RWPE2 (cell line): Measurements from ENCODE around the gene TSPAN33.

Experiments
- ATAC-seq: fragments of 200-7000 bp; cut with Tn5 transposase; 3 replicates; pipeline ENCODE4 v1.9.1; 2021; ENCODE audit warnings: low read depth
- DNase-seq: peaks from one replicate; pipeline ENCODE4 v3.0.0-alpha.2; 2020; ENCODE audit warnings: low spot score
- H3K27ac ChIP-seq: fragments of 450-650 bp; 2 replicates; pipeline ENCODE4 v1.5.1; 2017; ENCODE audit warnings: mild to moderate bottlenecking; ENCODE audit not compliant: poor library complexity, severe bottlenecking
- H3K27me3 ChIP-seq: fragments of 250-450 bp; sonication (Bioruptor Pico); 2 replicates; pipeline ENCODE4 v1.5.1; 2021; ENCODE audit warnings: mild to moderate bottlenecking, moderate library complexity; ENCODE audit not compliant: insufficient read depth, poor library complexity, severe bottlenecking
- H3K36me3 ChIP-seq: fragments of 250-450 bp; sonication (Bioruptor Pico); 2 replicates; pipeline ENCODE4 v1.5.1; 2020; ENCODE audit warnings: low read depth, mild to moderate bottlenecking, moderate library complexity
- H3K4me1 ChIP-seq: fragments of 250-450 bp; sonication (Bioruptor Pico); 2 replicates; pipeline ENCODE4 v1.5.1; 2021; ENCODE audit warnings: mild to moderate bottlenecking, moderate library complexity; ENCODE audit not compliant: insufficient read depth, poor library complexity, severe bottlenecking
- H3K4me3 ChIP-seq: fragments of 250-450 bp; sonication (Bioruptor Pico); 2 replicates; pipeline ENCODE4 v1.5.1; 2021; ENCODE audit warnings: mild to moderate bottlenecking, moderate library complexity; ENCODE audit not compliant: severe bottlenecking
- H3K9me3 ChIP-seq: fragments of 250-450 bp; sonication (Bioruptor Pico); 2 replicates; pipeline ENCODE4 v1.5.1; 2021; ENCODE audit warnings: mild to moderate bottlenecking, moderate library complexity; ENCODE audit not compliant: severe bottlenecking
- CTCF ChIP-seq: fragments of 450-650 bp; IDR thresholded peaks from one replicate; pipeline ENCODE4 v1.5.1; 2017; ENCODE audit warnings: mild to moderate bottlenecking, moderate library complexity; ENCODE audit not compliant: poor library complexity, severe bottlenecking

Gene TSPAN33

GRCh38 chr7:129186749-129187260 lies 42.3 kb downstream of the TSPAN33 start:
- ATAC-seq: no peak
- Histone ChIP-seq H3K36me3 (no peaks in the 10 kb centered on the region), H3K9me3 (no peaks in the 10 kb centered on the region), H3K27ac (no peak overlapping the region), H3K4me3 (no peak overlapping the region), H3K4me1 (peaks cover 4% of the 10 kb centered on the region), H3K27me3 (no peaks in the 10 kb centered on the region)
- no peak for DNase-seq
- TF ChIP-seq CTCF: no peak

- TF ChIP-seq CTCF: no peak
- Histone ChIP-seq H3K4me1 (peaks cover 4% of the 10 kb centered on the region), H3K4me3 (peak overlapping the region; percentile 76), H3K27me3 (no peaks in the 10 kb centered on the region), H3K9me3 (no peaks in the 10 kb centered on the region), H3K27ac (no peak overlapping the region), H3K36me3 (no peaks in the 10 kb centered on the region)
- no peak; the same call in 2 of the 3 replicates for ATAC-seq
- no peak for DNase-seq
Observed at GRCh38 chr7:129187681-129188371, 43.3 kb downstream of the TSPAN33 start.

- DNase-seq: no peak
- Histone ChIP-seq H3K27ac (no peak within 1 kb of the TSS), H3K27me3 (no peaks in the 10 kb centered on the region), H3K36me3 (no peaks in the 10 kb centered on the region), H3K9me3 (no peaks in the 10 kb centered on the region), H3K4me1 (peaks cover 4% of the 10 kb centered on the region), H3K4me3 (peak within 1 kb of the TSS; percentile 76)
- peak; percentile 59 for ATAC-seq
- TF ChIP-seq CTCF: no peak
Observed at GRCh38 chr7:129188372-129188891, 43.9 kb downstream of the TSPAN33 start, which contains the start of gene SMO. SMO (plus strand) TSS chr7:129188633; CDS start chr7:129189152, 519 bp downstream.

- H3K4me3 ChIP-seq: peak overlapping the region; percentile 76
- DNase-seq (no peak), ATAC-seq (peak; percentile 35)
- H3K4me1 ChIP-seq: peaks cover 4% of the 10 kb centered on the region
- no peaks in the 10 kb centered on the region for H3K36me3 ChIP-seq
- H3K27ac ChIP-seq: no peak overlapping the region
- no peaks in the 10 kb centered on the region for H3K9me3 ChIP-seq
- no peaks in the 10 kb centered on the region for H3K27me3 ChIP-seq
- TF ChIP-seq CTCF: no peak
Observed at GRCh38 chr7:129188892-129189660, 44.6 kb downstream of the TSPAN33 start.
